GM18498 (cell line): ENCODE results near the gene SLC41A2.

Experiments
- ATAC-seq: cut with Tn5 transposase; IDR thresholded peaks from one replicate; pipeline ENCODE4 v1.9.1; 2021; ENCODE audit warnings: mild to moderate bottlenecking, moderate library complexity; ENCODE audit not compliant: unreplicated experiment

The SLC41A2 gene

GRCh38 chr12:104930388-104931326, 27.4 kb downstream of the SLC41A2 start:
- peak; percentile 82 for ATAC-seq

- no peak for ATAC-seq
These were observed 28.1 kb downstream of the SLC41A2 start for GRCh38 chr12:104929977-104930376.

- ATAC-seq: no peak
These were observed 28.7 kb downstream of the SLC41A2 start for GRCh38 chr12:104929368-104929767.

GRCh38 chr12:104928036-104928745, 29.9 kb downstream of the SLC41A2 start:
- no peak for ATAC-seq

- no peak for ATAC-seq
These were observed 32.6 kb downstream of the SLC41A2 start for GRCh38 chr12:104925501-104925900.

GRCh38 chr12:104921340-104921739, 36.8 kb downstream of the SLC41A2 start:
- ATAC-seq: no peak

GRCh38 chr12:104911942-104912341, 46.1 kb downstream of the SLC41A2 start:
- no peak for ATAC-seq

- no peak for ATAC-seq
These were observed 47.8 kb downstream of the SLC41A2 start for GRCh38 chr12:104910196-104910840.

- ATAC-seq: no peak
These were observed 48.3 kb downstream of the SLC41A2 start for GRCh38 chr12:104909761-104910160.
